Esophagus muscularis mucosa (tissue), 3 donors: ENCODE data around the gene WNT1.

Source experiments
- CTCF ChIP-seq, 3 experiments: fragments of 200-600 bp in 2 of 3; fragments of 450-650 bp in 1 of 3; sonication (generic) in 2 of 3; IDR thresholded peaks; one replicate each; pipeline ENCODE4 v1.5.1; 2017 to 2019; ENCODE audit warnings: antibody characterized with exemption in 3 of 3, mild to moderate bottlenecking in 2 of 3, moderate library complexity in 1 of 3
- POLR2A ChIP-seq: fragments of 450-650 bp; IDR thresholded peaks from one replicate; pipeline ENCODE4 v1.6.1; 2017; ENCODE audit warnings: antibody characterized with exemption, moderate library complexity, mild to moderate bottlenecking, low read depth
- POLR2AphosphoS5 ChIP-seq, 2 donors: sonication (generic); formaldehyde crosslinking; IDR thresholded peaks; one replicate each; pipeline ENCODE4 v1.6.1; 2017; ENCODE audit warnings: antibody characterized with exemption in 2 of 2

- no peak for TF ChIP-seq POLR2A
- no peak for TF ChIP-seq CTCF (IDR thresholded peaks at IDR 0.05)
- TF ChIP-seq POLR2AphosphoS5 (IDR thresholded peaks at IDR 0.05) = no peak
Observed at GRCh38 chr12:49013428-49013827, 35.3 kb downstream of the WNT1 start.
